SK-N-SH (cell line): ENCODE data around the gene CANX. TPM values are rescaled to one million over a fixed set of nuclear protein-coding genes. Genes with fewer than 3 reads are reported as not detected.

Experiments used
- CTCF ChIA-PET: fragments of 300-600, 350-600 bp; formaldehyde crosslinking; extraction: SDS; loops from one replicate; lab custom pipeline; 2021; lab: Yijun Ruan, JAX
- POLR2A ChIA-PET: fragments of 350-600 bp; sonication (Branson Sonifier 250); formaldehyde crosslinking; extraction: SDS; loops from one replicate; lab custom pipeline; 2020; ENCODE audit warnings: antibody characterized with exemption, inconsistent platforms; lab: Yijun Ruan, JAX
- DNase-seq: peaks from one replicate; pipeline ENCODE4 v3.0.0; 2012
- H2AFZ ChIP-seq: fragments of 200-600 bp; sonication (generic); 2 replicates; pipeline ENCODE4 v1.8.1; 2016; ENCODE audit warnings: antibody characterized with exemption, mild to moderate bottlenecking, low read depth
- H3F3A ChIP-seq: fragments of 200-600 bp; sonication (generic); replicated peaks from 2 replicates; pipeline ENCODE3; 2016; ENCODE audit warnings: antibody characterized with exemption, mild to moderate bottlenecking; ENCODE audit not compliant: insufficient read depth
- H3K27ac ChIP-seq, 2 experiments: fragments of 200-500 bp in 1 of 2; fragments of 200-600 bp in 1 of 2; sonication (Bioruptor generic) in 1 of 2; sonication (generic), shearing (Covaris generic) in 1 of 2; 2 replicates each; pipeline versions ENCODE4 v1.5.1 to v1.6.1; 2014 to 2016; ENCODE audit warnings: low read depth in 2 of 2, inconsistent platforms in 1 of 2, low read length in 1 of 2, mild to moderate bottlenecking in 1 of 2, mixed read lengths in 1 of 2
- H3K27me3 ChIP-seq: fragments of 200-600 bp; sonication (generic), shearing (Covaris generic); 2 replicates; pipeline ENCODE4 v1.6.1; 2016; ENCODE audit warnings: mixed run types; ENCODE audit not compliant: insufficient read depth
- H3K36me3 ChIP-seq, 2 experiments: fragments of 200-500 bp in 1 of 2; fragments of 200-600 bp in 1 of 2; sonication (Bioruptor generic) in 1 of 2; sonication (generic) in 1 of 2; replicated peaks in 1 of 2; 2 replicates each; pipeline versions ENCODE3 to v1.5.1; 2014 to 2016; ENCODE audit warnings: low read length in 1 of 2, mild to moderate bottlenecking in 1 of 2; ENCODE audit not compliant: insufficient read depth in 2 of 2, control insufficient read depth in 1 of 2
- H3K4me1 ChIP-seq, 2 experiments: fragments of 200-500 bp in 1 of 2; fragments of 200-600 bp in 1 of 2; sonication (Bioruptor generic) in 1 of 2; sonication (generic), shearing (Covaris generic) in 1 of 2; 2 replicates each; pipeline versions ENCODE4 v1.5.1 to v1.6.1; 2014 to 2016; ENCODE audit warnings: low read depth in 1 of 2, low read length in 1 of 2, mixed run types in 1 of 2; ENCODE audit not compliant: insufficient read depth in 2 of 2, control insufficient read depth in 1 of 2
- H3K4me2 ChIP-seq: fragments of 200-600 bp; sonication (generic), shearing (Covaris generic); 2 replicates; pipeline ENCODE4 v1.6.1; 2017; ENCODE audit warnings: mixed run types
- H3K4me3 ChIP-seq, 2 experiments: fragments of 200-500 bp in 1 of 2; fragments of 200-600 bp in 1 of 2; sonication (Bioruptor generic) in 1 of 2; sonication (generic), shearing (Covaris generic) in 1 of 2; 2 replicates each; pipeline versions ENCODE4 v1.5.1 to v1.8.1; 2014 to 2016; ENCODE audit warnings: low read depth in 2 of 2, inconsistent platforms in 1 of 2, low read length in 1 of 2, mild to moderate bottlenecking in 1 of 2, mixed read lengths in 1 of 2, moderate library complexity in 1 of 2
- H3K79me2 ChIP-seq: fragments of 200-600 bp; sonication (generic); 2 replicates; pipeline ENCODE4 v1.8.1; 2017; ENCODE audit warnings: mild to moderate bottlenecking; ENCODE audit not compliant: insufficient read depth
- H3K9ac ChIP-seq: fragments of 200-600 bp; sonication (generic); 2 replicates; pipeline ENCODE4 v1.6.1; 2017; ENCODE audit warnings: mixed run types
- H3K9me2 ChIP-seq: fragments of 200-600 bp; sonication (generic); 2 replicates; pipeline ENCODE4 v1.6.1; 2017; ENCODE audit warnings: mixed run types
- H3K9me3 ChIP-seq: fragments of 200-600 bp; sonication (generic); 2 replicates; pipeline ENCODE4 v1.6.1; 2017; ENCODE audit warnings: mixed run types, mild to moderate bottlenecking, moderate library complexity
- H4K20me1 ChIP-seq: fragments of 200-600 bp; sonication (generic); 2 replicates; pipeline ENCODE4 v1.6.1; 2017; ENCODE audit warnings: mild to moderate bottlenecking, mixed run types; ENCODE audit not compliant: insufficient read depth
- GATA2 ChIP-seq: sonication (generic); formaldehyde crosslinking; IDR thresholded peaks from 2 replicates; pipeline ENCODE4 v1.5.0; 2020; ENCODE audit warnings: mild to moderate bottlenecking, missing genetic modification reagents
- IRF3 ChIP-seq: fragments of 150-350 bp; IDR thresholded peaks from 2 replicates; pipeline ENCODE4 v1.6.1; 2016; ENCODE audit warnings: mild to moderate bottlenecking, low read depth, low read length
- MAX ChIP-seq: IDR thresholded peaks from 2 replicates; pipeline ENCODE4 v1.4.0; 2012; ENCODE audit warnings: low read depth
- MXI1 ChIP-seq: IDR thresholded peaks from 2 replicates; pipeline ENCODE4 v1.6.1; 2012; ENCODE audit warnings: mild to moderate bottlenecking, low read depth, low read length, improper control_type of control experiment
- RAD21 ChIP-seq: IDR thresholded peaks from 2 replicates; pipeline ENCODE4 v1.6.1; 2012; ENCODE audit warnings: mild to moderate bottlenecking, low read length
- RCOR1 ChIP-seq: fragments of 150-350 bp; IDR thresholded peaks from 2 replicates; pipeline ENCODE4 v1.6.1; 2017; ENCODE audit warnings: antibody characterized with exemption, low read length
- RXRA ChIP-seq: IDR thresholded peaks from 2 replicates; pipeline ENCODE4 v1.4.0; 2012; ENCODE audit warnings: low read depth, mild to moderate bottlenecking, borderline replicate concordance
- SIN3A ChIP-seq: IDR thresholded peaks from 2 replicates; pipeline ENCODE4 v1.6.1; 2012; ENCODE audit warnings: low read depth, mild to moderate bottlenecking, low read length, moderate library complexity, borderline replicate concordance
- USF1 ChIP-seq: IDR thresholded peaks from 2 replicates; pipeline ENCODE4 v1.4.0; 2012; ENCODE audit warnings: low read depth, borderline replicate concordance
- USF2 ChIP-seq: fragments of 150-350 bp; IDR thresholded peaks from 2 replicates; pipeline ENCODE4 v1.6.1; 2017; ENCODE audit warnings: antibody characterized with exemption, low read length, low read depth, borderline replicate concordance
- ZBTB33 ChIP-seq: IDR thresholded peaks from 2 replicates; pipeline ENCODE4 v1.4.0; 2012; ENCODE audit warnings: low read depth, borderline replicate concordance
- WGBS: methylation state at CpG from one replicate; pipeline ENCODE4 v1.1.6; 2017; ENCODE audit warnings: low lambda C conversion rate; 5-methylcytosine and 5-hydroxymethylcytosine counted together
- polyA plus RNA-seq, 3 experiments: library from polyadenylated mRNA; depleted of rRNA; stranded (reverse); fragments of >200 nt; gene quantifications; 2 replicates each; pipeline ENCODE4 v1.2.3, GENCODE V29; 2012

CANX gene
- polyA plus RNA-seq, 1 of the 3 experiments (the other 2 are of a cell fraction): 215 TPM

GRCh38 chr5:179732918-179733771, 34.4 kb downstream of the CANX start:
- 0% methylated on average over 17 of the region's 101 CpGs for WGBS

More at GRCh38 chr5:179732918-179733771, 34.4 kb downstream of the CANX start:
- Histone ChIP-seq H3K9ac (peak overlapping the region; percentile 86), H3K4me1 (peaks cover 8 to 19% of the 10 kb centered on the region in 2 experiments; a peak in 2 of 4 replicates), H4K20me1 (peaks cover 47% of the 10 kb centered on the region), H3K27me3 (no peaks in the 10 kb centered on the region), H3K36me3 (peaks cover 34 to 53% of the 10 kb centered on the region in 2 experiments), H3K9me3 (no peaks in the 10 kb centered on the region), H2AFZ (peak overlapping the region; percentile 17; the same call in 1 of the 2 replicates), H3K27ac (peak overlapping the region; percentile 70 to 88), H3K79me2 (peaks cover 54% of the 10 kb centered on the region), H3K9me2 (no peaks in the 10 kb centered on the region), H3K4me3 (peak overlapping the region; percentile 82 to 89), H3K4me2 (peak overlapping the region; percentile 91), H3F3A (peaks cover 50% of the 10 kb centered on the region)
- TF ChIP-seq GATA2 (no peak), IRF3 (no peak), USF1 (no peak), SIN3A (no peak), RAD21 (no peak), MXI1 (peak; percentile 52; the same call in 1 of the 2 replicates), ZBTB33 (no peak), USF2 (no peak), RXRA (no peak), MAX (0 out of 2 replicates have a peak, but pooled peaks have one; percentile 1), RCOR1 (no peak)
- CTCF ChIA-PET: interaction anchor here (1.0 to 1.6 kb wide), 5 partner anchors 13 to 110 kb away, joined by 3 to 4 read pairs (median 4); partner anchors contain the start of gene HNRNPH1
- peak; percentile 83 for DNase-seq
- POLR2A ChIA-PET: interaction anchor here (1.7 to 2.3 kb wide), 2 partner anchors 87 to 109 kb away, joined by 4 to 11 read pairs; partner anchors contain the start of genes HNRNPH1 and SQSTM1
